ENCODE data around the gene SDC1. TPM values are rescaled to one million over a fixed set of nuclear protein-coding genes. Genes with fewer than 3 reads are reported as not detected.
"Not testable (repeated sequence)": the region's sequence is repeated elsewhere in the genome, so short reads cannot be mapped to it uniquely, and the experiment has no call there.

SDC1 gene
- 33.4 and 40.5 TPM in 2 replicates for total RNA-seq (2014; rRNA removed; shearing (Covaris generic); ENCODE audit: low replicate concordance)

- DNase-seq, result peak; percentile 72
- Histone ChIP-seq H3K4me3 (peak within 1 kb of the TSS; percentile 59), H3K36me3 (no peaks in the 10 kb centered on the region; the same call in 1 of the 2 replicates), H3K9me3 (no peaks in the 10 kb centered on the region), H3K27me3 (no peaks in the 10 kb centered on the region)
These were observed at the start of gene SDC1 for GRCh38 chr2:20224716-20225293. Gene SDC1 (minus strand): TSS chr2:20225130. CDS start chr2:20224867, 263 bp downstream.

- Histone ChIP-seq H3K27me3 (no peaks in the 10 kb centered on the region), H3K4me3 (no peak overlapping the region), H3K9me3 (no peaks in the 10 kb centered on the region), H3K36me3 (peaks cover 22% of the 10 kb centered on the region)
- no peak for DNase-seq
These were observed 48.1 kb upstream of the SDC1 start for GRCh38 chr2:20273042-20273441.

- peaks cover 20% of the 10 kb centered on the region for H3K36me3 ChIP-seq
- H3K27me3 ChIP-seq, DNase-seq, H3K4me3 ChIP-seq, H3K9me3 ChIP-seq: not testable (repeated sequence)
These were observed 43.4 kb upstream of the SDC1 start for GRCh38 chr2:20268317-20268716.

DNA sequence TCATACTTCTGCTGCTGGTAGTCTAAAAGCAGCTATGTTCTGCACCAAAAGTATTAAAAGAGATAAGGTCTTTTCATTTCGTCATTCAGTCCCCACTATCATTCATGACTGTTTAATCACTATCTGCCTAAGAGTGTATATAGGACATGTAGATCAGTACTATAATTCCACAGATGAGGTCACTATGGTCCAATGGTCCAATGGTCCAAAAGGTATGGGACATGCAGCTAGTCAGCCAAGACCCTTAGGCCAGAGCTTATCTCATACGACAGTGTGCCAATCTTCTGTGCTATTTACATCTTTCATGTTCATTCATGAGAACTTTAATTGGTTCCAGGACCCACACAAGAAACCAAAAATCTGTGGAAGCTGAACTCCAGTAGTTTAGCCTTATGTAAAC lies 42.6 kb upstream of the SDC1 start:
- H3K36me3 ChIP-seq, result peaks cover 27% of the 10 kb centered on the region
- no peaks in the 10 kb centered on the region for H3K9me3 ChIP-seq
- H3K27me3 ChIP-seq, result no peaks in the 10 kb centered on the region
- no peak for DNase-seq
- H3K4me3 ChIP-seq, result no peak overlapping the region

DNA sequence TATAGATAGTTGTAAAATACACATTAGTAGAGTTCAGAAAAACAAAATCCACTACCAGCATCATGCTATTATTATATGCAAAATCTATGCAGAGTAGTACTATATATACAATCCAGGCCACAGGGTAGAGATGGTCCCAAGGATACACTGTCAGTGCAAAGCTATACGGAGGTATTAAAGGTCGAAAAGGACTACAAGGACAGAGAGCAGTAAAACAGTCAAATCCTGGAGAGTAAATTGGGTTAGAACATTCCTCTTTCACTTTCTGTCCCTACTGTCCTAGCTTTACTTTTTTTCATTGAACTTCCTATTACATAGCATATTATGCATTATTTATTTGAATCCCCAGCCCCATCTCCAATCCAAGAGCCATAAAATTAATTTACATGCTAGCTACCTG lies 39.7 kb upstream of the SDC1 start:
- no peak for DNase-seq
- no peaks in the 10 kb centered on the region for H3K9me3 ChIP-seq
- H3K4me3 ChIP-seq, result no peak overlapping the region
- no peaks in the 10 kb centered on the region for H3K27me3 ChIP-seq
- peaks cover 36% of the 10 kb centered on the region for H3K36me3 ChIP-seq

GRCh38 chr2:20257411-20257810 lies 32.5 kb upstream of the SDC1 start:
- Histone ChIP-seq H3K36me3 (peaks cover 63% of the 10 kb centered on the region), H3K9me3 (no peaks in the 10 kb centered on the region), H3K4me3 (no peak overlapping the region), H3K27me3 (no peaks in the 10 kb centered on the region)
- no peak for DNase-seq

GRCh38 chr2:20254731-20255130 lies 29.8 kb upstream of the SDC1 start:
- Histone ChIP-seq H3K4me3 (no peak overlapping the region), H3K9me3 (no peaks in the 10 kb centered on the region), H3K36me3 (peaks cover 71% of the 10 kb centered on the region), H3K27me3 (no peaks in the 10 kb centered on the region)
- no peak for DNase-seq

DNA sequence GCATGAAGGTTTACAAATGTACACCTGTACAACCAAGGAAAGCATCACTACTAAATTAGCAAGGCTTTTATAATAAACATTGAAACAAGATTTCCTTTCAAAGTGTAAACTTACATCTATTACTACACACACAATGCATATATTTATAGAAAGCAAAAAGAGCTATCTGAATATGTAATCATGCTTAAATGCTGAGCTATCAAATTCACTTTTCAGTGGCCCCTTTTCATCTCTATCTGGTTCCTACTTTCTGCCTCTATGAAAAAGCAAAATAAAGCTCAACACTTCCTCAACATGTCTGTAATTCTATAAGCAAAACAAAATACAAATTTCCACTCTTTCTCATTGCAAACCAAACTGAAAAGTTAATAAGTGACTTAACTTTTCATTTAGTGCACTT lies 25.5 kb upstream of the SDC1 start:
- no peaks in the 10 kb centered on the region for H3K27me3 ChIP-seq
- H3K9me3 ChIP-seq, result no peaks in the 10 kb centered on the region
- no peak overlapping the region for H3K4me3 ChIP-seq
- H3K36me3 ChIP-seq, result peaks cover 82% of the 10 kb centered on the region
- no peak for DNase-seq

DNA sequence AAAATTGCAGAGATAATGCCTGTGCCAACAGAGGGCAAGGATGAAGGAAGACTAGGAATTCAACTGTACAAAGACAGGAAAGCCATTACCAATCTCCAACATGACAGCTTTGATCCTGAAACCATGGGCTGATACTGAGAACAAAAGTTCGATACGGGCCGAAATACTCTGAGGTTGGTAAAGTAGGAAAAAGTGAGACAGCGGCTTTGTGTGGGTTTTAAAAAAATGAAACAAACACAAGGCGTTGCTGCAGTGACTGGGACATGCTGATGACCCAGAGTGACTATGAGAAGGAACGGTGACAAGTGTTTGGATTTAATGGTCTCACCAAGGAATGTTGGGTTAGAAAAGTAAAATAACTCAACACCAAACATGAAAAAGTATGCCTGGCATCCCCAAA lies 24.2 kb upstream of the SDC1 start:
- Histone ChIP-seq H3K36me3 (peaks cover 70% of the 10 kb centered on the region), H3K4me3 (no peak overlapping the region), H3K27me3 (no peaks in the 10 kb centered on the region), H3K9me3 (no peaks in the 10 kb centered on the region)
- DNase-seq, result no peak

- H3K27me3 ChIP-seq, result no peaks in the 10 kb centered on the region
- H3K9me3 ChIP-seq, result no peaks in the 10 kb centered on the region
- H3K36me3 ChIP-seq, result peaks cover 54% of the 10 kb centered on the region
- DNase-seq, result no peak
- no peak overlapping the region for H3K4me3 ChIP-seq
These were observed 22.2 kb upstream of the SDC1 start for GRCh38 chr2:20247084-20247483.

DNA sequence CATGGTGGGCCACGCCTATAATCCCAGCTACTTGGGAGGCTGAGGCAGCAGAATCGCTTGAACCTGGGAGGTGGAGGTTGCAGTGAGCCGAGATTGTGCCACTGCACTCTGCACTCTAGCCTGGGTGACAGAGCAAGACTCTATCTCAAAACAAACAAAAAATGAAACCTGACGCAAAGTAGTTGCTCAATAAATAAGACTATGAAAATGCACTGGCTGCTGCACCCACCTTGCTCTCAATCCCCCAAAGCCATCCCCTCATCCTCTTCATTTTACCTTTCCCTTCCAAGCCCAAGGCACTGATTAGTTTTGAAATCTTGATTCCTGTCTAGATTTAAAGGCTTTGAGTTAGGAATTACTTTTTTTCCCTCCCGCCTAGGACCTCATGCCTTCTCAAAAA lies 18.7 kb upstream of the SDC1 start:
- not testable (repeated sequence) for H3K9me3 ChIP-seq, H3K4me3 ChIP-seq, H3K27me3 ChIP-seq, DNase-seq
- H3K36me3 ChIP-seq, result peaks cover 26% of the 10 kb centered on the region

DNA sequence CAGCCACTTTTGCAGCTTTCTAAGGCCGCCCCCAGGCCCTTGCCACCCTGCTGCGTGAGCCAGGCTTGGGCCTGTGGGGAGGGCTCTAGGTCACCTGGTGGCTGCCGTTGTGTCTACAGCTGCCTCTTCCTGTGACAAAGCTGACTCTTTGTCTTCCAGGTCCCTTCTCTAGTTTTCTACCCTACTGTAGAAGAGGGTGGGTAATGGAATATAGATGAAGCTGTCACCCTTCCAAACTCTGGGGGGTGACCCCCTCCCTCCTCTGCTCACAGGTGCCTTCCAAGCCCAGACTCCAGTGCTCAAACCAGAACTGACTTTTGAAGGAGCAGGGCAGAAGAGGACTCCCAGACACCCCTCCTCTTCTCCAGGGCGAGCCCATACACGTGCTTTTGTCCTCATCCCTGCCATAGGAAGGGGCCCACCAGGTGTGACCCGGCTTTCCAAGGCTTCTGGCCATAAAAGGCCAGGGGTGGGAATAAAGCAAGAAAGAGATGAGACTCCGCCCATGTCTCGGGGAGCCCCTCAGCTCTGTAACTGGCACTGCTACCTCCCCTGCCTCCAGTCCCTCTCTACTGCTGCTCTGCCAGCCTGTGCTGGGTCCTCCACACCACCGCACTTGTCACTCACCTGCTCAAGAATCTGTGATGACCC lies 17.9 kb upstream of the SDC1 start:
- H3K27me3 ChIP-seq, result no peaks in the 10 kb centered on the region
- H3K4me3 ChIP-seq, result no peak overlapping the region
- no peak for DNase-seq
- H3K9me3 ChIP-seq, result no peaks in the 10 kb centered on the region
- peaks cover 20% of the 10 kb centered on the region for H3K36me3 ChIP-seq

DNA sequence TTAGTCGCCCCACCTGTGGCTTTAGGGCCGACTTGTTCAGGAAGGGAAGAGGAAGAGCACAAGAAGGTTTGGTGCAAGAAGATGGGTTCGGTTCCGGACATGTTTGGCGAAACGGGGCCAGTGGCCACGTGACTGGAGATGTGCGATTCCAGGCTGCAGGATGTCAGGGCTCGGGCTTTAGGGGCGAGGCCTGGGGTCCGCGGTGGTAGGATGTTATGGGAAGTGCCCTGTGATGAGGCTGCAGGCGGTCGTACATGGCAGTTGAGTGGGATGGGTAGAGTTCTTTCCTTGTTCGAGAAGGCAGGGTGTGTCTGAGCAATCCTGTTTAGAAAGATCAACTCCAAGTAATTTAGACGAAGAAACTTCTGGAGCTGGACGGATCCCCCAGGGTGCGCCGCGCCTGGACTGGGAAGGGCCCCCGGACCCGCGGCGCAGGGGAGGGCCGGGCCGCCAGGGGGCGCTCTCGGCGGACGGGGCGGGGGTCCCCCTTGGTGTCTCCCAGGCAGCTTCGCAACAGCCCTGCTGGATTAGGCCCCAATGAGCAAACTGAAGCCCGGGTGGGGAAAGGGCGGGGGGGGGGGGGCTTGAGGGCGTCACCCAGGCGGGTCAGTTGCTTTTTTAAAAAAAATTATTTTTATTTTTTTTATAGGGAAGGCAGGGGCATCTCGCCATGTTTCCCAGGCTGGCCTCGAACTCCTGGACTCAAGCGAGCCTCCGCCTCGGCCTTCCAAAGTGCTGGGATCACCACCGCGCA lies 17.2 kb upstream of the SDC1 start:
- H3K4me3 ChIP-seq, result no peak overlapping the region
- peaks cover 13% of the 10 kb centered on the region for H3K36me3 ChIP-seq
- H3K27me3 ChIP-seq, result no peaks in the 10 kb centered on the region
- no peak for DNase-seq
- no peaks in the 10 kb centered on the region for H3K9me3 ChIP-seq

- H3K27me3 ChIP-seq, DNase-seq, H3K36me3 ChIP-seq, H3K4me3 ChIP-seq, H3K9me3 ChIP-seq: not testable (repeated sequence)
These were observed 15.4 kb upstream of the SDC1 start for GRCh38 chr2:20240291-20240690.

DNA sequence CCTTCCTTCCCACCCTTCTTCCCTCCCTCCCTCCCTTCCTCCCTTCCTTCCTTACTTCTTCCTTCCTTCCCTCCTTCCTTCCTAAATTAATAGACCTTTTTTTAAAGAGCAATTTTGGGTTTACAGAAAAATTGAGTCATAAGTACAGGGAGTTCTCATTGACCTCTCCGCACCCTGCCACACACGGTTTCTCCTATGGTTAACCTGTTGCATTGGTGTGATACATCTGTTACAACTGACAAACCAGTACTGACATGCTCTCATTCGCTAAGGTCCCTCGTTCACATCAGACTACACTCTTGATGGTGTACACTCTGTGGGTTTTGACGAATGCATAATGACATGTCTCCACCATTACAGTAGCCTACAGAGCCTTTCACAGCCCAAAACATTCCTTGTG lies 11.6 kb upstream of the SDC1 start:
- no peak for DNase-seq

GRCh38 chr2:20235655-20236305 lies 10.8 kb upstream of the SDC1 start:
- Histone ChIP-seq H3K36me3 (no peaks in the 10 kb centered on the region), H3K27me3 (no peaks in the 10 kb centered on the region), H3K4me3 (no peak overlapping the region), H3K9me3 (no peaks in the 10 kb centered on the region)
- no peak for DNase-seq

More for the DNA sequence above, 11.6 kb upstream of the SDC1 start:
- H3K4me3 ChIP-seq, result no peak overlapping the region
- H3K36me3 ChIP-seq, result no peaks in the 10 kb centered on the region
- no peaks in the 10 kb centered on the region for H3K9me3 ChIP-seq
- H3K27me3 ChIP-seq, result no peaks in the 10 kb centered on the region

DNA sequence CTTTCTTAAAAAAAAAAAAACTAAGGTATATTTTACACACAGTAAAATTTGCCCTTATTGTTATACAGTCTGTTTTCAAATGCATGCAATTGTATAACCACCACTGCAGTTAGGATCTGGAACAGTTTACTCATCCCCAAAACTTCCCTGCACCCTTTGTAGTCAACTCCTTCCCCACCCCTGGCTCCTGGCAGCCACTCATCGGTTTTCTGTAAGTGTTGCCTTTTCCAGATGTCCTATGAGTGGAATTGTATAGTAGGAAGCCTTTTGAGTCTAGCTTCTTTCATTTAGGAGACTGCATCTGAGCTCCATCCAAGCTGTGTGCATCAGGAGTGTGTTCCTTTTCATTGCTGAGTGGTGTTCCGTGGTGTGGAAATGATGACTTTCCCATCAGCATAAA lies 9.7 kb upstream of the SDC1 start:
- not testable (repeated sequence) for H3K9me3 ChIP-seq, H3K36me3 ChIP-seq, DNase-seq, H3K4me3 ChIP-seq, H3K27me3 ChIP-seq

Data from MG63 (cell line).